SH-SY5Y (cell line): Measurements from ENCODE around the gene PIP4K2A.

ENCODE experiments used
- GATA2 ChIP-seq: IDR thresholded peaks from 2 replicates; pipeline ENCODE4 v1.6.1; 2011; ENCODE audit warnings: mild to moderate bottlenecking, low read depth, low read length
- GATA3 ChIP-seq: IDR thresholded peaks from 2 replicates; pipeline ENCODE4 v1.6.1; 2011; ENCODE audit warnings: low read depth, mild to moderate bottlenecking, low read length, moderate library complexity

GRCh38 chr10:22581461-22581860 lies 132.9 kb downstream of the PIP4K2A start:
- TF ChIP-seq GATA3 (no peak), GATA2 (no peak)
